Measurements from ENCODE around the gene FGD4. TPM values are rescaled to one million over a fixed set of nuclear protein-coding genes. Genes with fewer than 3 reads are reported as not detected.

Gene FGD4
- total RNA-seq, 1 donor from 2014 or later = 54.6 TPM

DNA sequence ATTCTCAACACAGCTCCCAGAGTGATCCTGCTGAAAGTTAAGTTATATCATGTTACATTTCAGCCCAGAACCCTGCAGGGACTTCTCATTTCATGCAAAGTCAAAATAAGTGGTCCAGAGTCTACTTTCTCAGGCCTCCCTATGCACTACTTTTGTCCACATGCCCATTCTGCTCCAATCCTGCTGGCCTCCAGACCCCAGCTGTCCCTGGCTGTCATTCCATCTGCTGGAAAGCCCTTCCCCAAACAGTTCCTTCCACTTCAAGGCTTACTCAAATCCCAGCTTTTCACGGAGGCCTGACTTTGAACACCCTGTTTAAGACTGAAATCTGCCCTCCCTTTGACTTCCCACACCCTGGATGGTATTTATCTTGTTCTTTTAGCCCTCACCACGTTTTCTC lies 169.9 kb downstream of the FGD4 start:
- no peak for ATAC-seq
- intact Hi-C loops (cut with DNase I) = no loop called here
- DNase-seq (ENCODE audit: low spot score) = no peak

DNA sequence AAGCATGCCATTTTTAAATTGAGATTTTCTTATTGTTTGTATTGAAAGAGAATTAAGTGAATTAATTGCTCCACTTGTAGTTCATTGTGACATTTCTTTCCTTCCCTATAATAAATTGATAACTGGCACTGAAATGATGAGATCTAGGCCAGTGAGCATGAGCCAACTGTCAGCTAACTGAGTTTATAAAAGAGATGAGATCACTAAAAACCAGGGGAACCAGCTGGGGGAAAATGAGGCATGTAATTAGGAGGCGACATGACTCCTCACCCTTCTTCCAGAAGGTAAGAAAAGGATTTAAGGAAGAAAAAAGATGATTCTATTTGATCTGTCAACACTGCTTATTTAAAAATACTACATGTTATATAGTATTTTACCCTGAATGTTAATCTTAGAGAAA lies 175.2 kb downstream of the FGD4 start:
- ATAC-seq = no peak
- no peak for DNase-seq (ENCODE audit: low spot score)
- intact Hi-C loops (cut with DNase I) = no loop called here

GRCh38 chr12:32577328-32577727 lies 178.0 kb downstream of the FGD4 start:
- ATAC-seq (no peak), DNase-seq (ENCODE audit: low spot score) (no peak)
- intact Hi-C loops (cut with DNase I) = no loop called here

DNA sequence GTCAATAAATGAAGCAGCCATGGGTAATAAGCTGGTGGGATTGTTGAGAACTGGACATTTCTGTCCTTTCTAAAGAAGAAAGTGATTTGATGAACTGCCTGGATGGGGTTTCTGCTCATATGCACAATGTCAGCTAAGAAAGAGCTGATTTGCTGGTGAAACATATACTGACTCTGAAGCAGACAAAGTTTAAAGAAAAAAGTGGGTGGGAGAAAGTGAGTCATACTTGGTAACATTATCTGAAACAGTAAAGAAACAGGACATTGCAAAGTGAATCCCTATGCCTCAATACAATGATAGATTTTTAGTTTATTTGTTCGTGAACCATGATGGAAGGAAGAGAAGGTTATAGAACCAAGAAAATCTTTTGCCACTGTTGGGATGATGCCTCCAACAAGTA lies 184.2 kb downstream of the FGD4 start:
- ATAC-seq = no peak
- intact Hi-C loops (cut with DNase I) = no loop called here

GRCh38 chr12:32585680-32586079 lies 186.3 kb downstream of the FGD4 start:
- ATAC-seq (no peak), DNase-seq (ENCODE audit: low spot score) (no peak)
- intact Hi-C loops (cut with DNase I) = no loop called here

More for the DNA sequence above, 184.2 kb downstream of the FGD4 start:
- no peak for DNase-seq (ENCODE audit: low spot score)

DNA sequence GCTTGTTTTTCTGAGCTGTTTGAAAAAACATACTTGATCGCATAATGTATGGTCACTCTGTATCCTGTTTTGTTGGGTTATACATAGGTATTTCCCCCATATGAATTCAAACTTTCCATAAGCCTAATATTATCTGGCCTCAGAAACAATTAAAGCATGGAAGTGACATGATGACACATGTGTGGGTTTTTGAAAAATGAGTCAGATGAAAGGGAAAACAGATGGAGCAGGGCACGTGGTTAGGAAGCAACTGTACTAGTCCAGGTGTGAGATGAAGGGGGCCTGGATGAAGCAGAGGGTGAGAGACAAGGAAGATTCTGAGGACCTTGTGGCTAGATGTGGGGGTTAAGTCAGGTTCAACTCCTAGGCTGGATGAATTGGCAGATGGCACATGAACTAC lies 187.0 kb downstream of the FGD4 start:
- ATAC-seq (no peak), DNase-seq (ENCODE audit: low spot score) (no peak)
- intact Hi-C loops (cut with DNase I) = no loop called here

DNA sequence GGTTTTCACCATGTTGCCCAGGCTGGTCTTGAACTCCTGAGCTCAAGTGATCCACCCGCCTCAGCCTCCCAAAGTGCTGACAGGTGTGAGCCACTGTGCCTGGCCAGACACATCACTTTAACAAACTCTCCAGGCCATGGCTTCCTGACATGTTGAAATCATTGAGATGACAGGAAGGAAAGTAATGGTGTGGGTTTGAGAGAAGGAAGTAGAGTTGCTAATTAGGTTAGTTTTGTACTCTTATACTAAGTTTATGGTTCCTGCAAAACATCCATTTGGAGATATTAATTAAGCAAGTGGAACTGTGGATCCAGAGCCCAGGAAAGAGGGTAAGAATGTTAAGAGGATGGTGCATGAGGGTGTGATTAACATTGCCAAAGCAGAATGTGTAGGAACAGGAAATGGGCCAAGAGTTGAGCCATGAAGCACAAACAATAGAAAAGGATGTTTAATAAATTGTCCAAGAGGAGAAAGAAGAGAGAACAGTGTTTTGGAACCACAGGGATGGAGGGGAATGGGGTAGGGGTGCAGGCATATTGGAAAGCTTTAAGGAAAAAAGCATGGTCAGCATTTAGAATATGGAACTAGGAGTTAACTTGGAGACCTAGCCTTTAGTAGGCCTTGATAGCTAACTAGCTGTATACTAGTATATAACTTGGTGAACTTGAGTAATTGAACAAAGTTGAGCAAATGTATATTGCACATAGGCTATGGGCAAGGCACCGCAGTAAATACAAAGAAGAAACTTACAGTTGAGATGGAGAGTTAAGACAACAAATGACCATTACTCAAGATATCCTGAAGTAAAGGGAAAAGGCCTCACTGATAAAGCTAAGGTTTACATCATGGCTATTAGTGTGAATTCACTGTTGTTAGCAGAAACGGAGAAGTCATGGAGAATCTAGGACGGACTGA lies 188.5 kb downstream of the FGD4 start:
- ATAC-seq (no peak), DNase-seq (ENCODE audit: low spot score) (no peak)
- intact Hi-C loops (cut with DNase I) = no loop called here

GRCh38 chr12:32588604-32589003 lies 189.2 kb downstream of the FGD4 start:
- no peak for ATAC-seq

GRCh38 chr12:32589165-32589865 lies 190.0 kb downstream of the FGD4 start:
- ATAC-seq (no peak), DNase-seq (ENCODE audit: low spot score) (no peak)
- intact Hi-C loops (cut with DNase I) = no loop called here

More at GRCh38 chr12:32588604-32589003, 189.2 kb downstream of the FGD4 start:
- no peak for DNase-seq (ENCODE audit: low spot score)
- intact Hi-C loops (cut with DNase I) = no loop called here

- intact Hi-C loops (cut with DNase I) = no loop called here
- DNase-seq (ENCODE audit: low spot score) (no peak), ATAC-seq (no peak)
Observed at GRCh38 chr12:32595251-32595650, 195.9 kb downstream of the FGD4 start.

DNA sequence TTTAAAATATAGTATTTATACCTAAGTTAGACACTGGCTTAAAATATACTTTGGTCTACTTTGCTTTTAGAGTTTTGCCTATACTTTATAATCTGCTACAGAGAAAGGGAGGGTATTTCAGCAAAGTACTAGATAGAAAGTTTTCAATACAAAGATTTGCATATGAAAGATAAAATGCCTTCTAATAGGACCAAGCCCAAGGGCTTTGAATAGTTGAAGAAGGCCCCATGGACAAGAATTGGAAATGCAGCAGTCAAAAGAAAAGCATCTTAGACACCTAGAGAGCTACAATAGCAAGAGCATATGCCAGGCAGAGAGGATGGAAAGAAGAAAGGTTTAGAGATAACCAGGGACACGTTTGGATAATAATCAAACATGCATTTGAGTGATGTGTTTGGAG lies 196.7 kb downstream of the FGD4 start:
- ATAC-seq (no peak), DNase-seq (ENCODE audit: low spot score) (no peak)
- intact Hi-C loops (cut with DNase I) = no loop called here

DNA sequence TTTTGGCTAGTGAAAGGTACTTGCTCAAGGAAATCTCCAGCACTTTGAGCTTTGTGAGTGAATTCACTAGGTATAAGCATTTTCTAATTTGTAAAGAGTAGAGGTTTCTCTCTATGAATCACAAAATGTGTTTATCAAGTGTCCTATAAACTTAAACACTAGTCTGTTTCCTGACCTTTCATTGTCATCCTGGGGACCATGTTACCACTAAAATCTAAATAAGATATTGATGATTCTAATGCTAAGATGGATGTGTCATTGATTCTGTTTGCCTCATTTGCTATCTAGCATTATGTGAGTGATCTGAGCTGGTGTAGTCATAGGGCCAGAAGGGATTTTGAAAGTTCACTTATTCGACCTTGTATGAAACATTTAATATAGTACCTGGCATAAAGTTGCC lies 199.3 kb downstream of the FGD4 start:
- no peak for DNase-seq (ENCODE audit: low spot score)
- intact Hi-C loops (cut with DNase I) = no loop called here
- no peak for ATAC-seq

DNA sequence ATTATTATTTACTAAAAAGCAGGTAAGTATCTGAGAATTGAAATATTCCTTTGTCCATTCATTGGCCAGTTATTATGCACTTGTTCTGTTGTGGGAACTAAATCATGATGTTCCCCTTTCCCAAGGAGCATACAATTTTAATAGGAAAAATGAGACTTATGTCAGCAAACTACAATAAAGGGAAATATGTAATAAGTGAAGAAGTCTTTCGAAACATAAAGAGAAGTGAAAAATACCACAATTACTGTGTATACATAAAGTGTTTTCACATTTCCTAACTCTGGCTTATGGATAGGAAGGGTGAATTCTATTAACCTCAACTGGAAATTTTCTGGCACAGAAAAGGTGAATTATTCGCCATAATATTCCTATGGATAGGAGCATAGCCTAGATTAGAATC lies 201.3 kb downstream of the FGD4 start:
- ATAC-seq (no peak), DNase-seq (ENCODE audit: low spot score) (no peak)
- intact Hi-C loops (cut with DNase I) = no loop called here

- intact Hi-C loops (cut with DNase I) = no loop called here
- no peak for ATAC-seq
- no peak for DNase-seq (ENCODE audit: low spot score)
Observed at GRCh38 chr12:32603071-32603470, 203.7 kb downstream of the FGD4 start.

DNA sequence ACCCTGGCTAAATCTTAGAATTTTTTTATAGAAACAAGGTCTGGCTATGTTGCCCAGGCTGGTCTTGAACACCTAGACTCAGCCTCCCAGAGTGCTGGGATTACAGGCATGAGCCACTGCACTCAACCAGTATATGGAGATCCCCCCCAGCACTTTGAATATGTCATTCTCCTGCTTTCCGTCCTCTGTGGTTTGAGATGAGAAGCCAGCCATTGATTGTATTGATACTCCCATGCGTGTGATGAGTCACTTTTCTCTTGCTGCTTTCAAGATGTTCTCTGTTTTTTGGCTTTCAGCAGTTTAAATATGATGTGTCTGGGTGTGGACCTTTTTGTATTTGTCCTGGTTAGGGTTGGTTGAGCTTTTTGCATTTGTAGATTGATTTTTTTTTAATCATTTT lies 204.5 kb downstream of the FGD4 start:
- ATAC-seq = peak; percentile 72
- intact Hi-C loops (cut with DNase I) = no loop called here
- DNase-seq (ENCODE audit: low spot score) = no peak

- ATAC-seq = no peak
- no peak for DNase-seq (ENCODE audit: low spot score)
- intact Hi-C loops (cut with DNase I) = no loop called here
Observed at GRCh38 chr12:32604565-32604964, 205.2 kb downstream of the FGD4 start.

DNA sequence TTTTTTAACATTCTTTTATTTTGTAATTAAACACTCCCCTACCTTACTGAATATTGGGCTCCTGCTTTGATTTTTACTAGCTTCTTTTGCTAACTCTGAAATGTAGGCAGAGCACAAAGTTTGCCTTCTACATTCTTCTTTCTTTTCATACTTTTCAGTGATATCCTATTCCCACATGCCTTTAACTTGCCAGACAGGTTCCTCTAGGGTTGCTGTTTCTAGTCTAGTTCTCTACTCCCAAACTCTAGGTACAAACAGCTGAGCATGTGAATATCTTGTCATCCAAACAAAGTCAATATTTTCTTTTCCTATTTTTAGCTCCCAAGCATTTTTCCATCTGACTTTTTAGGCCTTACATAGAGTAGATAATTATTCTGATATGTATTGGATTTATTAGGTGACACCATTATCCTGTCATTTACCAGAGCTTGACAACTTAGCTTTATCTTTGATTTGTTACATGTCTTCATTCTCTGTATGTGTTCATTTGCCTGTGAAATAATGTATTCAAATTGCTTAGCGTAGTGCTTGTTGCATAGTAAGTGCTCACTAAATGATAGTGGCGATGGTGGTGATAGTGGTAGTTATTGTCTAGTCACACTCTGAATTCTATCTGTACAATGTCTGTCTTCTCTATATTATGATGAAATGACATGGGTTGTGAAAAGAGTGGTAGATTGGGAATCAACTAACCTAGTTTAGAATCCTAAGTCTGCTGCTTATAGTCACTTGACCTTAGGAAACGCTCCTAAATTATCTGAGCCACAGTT lies 206.2 kb downstream of the FGD4 start:
- DNase-seq (ENCODE audit: low spot score) (no peak), ATAC-seq (no peak)
- intact Hi-C loops (cut with DNase I) = no loop called here

DNA sequence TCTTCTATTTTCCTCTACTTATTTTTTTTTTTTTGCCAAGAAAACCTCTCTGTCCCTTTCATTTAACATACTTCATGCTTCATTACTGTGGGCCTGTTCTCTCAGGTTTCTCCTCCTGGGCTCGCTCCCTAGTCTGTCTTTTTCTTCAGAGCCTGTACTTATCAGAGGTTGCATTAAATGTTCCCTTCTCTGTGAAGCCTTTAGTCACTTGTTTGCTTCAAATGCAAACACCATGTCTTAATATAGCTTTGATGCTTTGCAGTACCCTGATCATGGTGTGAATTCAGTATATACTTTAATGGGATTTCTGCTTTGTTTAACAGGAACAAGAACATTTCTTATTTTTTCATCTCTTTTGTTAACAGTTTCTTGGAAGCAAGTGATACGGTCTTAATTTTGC lies 207.1 kb downstream of the FGD4 start:
- no peak for DNase-seq (ENCODE audit: low spot score)
- no peak for ATAC-seq
- intact Hi-C loops (cut with DNase I) = no loop called here

- ATAC-seq = no peak
- intact Hi-C loops (cut with DNase I) = no loop called here
- no peak for DNase-seq (ENCODE audit: low spot score)
Observed at GRCh38 chr12:32609966-32610365, 210.6 kb downstream of the FGD4 start.

- intact Hi-C loops (cut with DNase I) = no loop called here
- DNase-seq (ENCODE audit: low spot score) = no peak
- ATAC-seq = no peak
Observed at GRCh38 chr12:32611986-32612385, 212.6 kb downstream of the FGD4 start.

All from sciatic nerve (tissue), 2 donors.